ENCODE results near the gene RBMS1.

RBMS1 gene

DNA sequence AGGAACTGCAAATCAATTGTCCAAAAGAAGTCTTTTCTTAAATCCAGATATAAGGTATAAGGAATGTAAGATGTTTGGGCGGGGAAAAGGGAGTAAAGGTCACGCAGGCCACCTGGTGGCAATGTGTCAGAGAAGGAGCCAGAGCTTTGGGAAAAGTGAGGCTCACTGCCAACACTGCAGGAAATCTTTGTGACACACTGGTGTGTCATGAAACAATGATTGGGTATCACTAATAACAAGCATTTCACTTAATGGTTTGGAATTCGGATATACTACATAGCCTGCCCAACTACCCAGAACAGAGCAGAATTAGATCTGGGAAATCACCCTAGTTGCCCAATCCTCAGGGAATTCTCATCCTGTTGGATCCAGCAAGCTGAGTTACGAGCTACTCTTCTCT, 61.0 kb downstream of the RBMS1 start:
- peak; percentile 93 for DNase-seq (ENCODE audit: low read depth)
- TF ChIP-seq, protein P1, sequence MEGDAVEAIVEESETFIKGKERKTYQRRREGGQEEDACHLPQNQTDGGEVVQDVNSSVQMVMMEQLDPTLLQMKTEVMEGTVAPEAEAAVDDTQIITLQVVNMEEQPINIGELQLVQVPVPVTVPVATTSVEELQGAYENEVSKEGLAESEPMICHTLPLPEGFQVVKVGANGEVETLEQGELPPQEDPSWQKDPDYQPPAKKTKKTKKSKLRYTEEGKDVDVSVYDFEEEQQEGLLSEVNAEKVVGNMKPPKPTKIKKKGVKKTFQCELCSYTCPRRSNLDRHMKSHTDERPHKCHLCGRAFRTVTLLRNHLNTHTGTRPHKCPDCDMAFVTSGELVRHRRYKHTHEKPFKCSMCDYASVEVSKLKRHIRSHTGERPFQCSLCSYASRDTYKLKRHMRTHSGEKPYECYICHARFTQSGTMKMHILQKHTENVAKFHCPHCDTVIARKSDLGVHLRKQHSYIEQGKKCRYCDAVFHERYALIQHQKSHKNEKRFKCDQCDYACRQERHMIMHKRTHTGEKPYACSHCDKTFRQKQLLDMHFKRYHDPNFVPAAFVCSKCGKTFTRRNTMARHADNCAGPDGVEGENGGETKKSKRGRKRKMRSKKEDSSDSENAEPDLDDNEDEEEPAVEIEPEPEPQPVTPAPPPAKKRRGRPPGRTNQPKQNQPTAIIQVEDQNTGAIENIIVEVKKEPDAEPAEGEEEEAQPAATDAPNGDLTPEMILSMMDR (conservative IDR thresholded peaks at IDR 0.05; ENCODE audit: control insufficient read depth, insufficient read depth, low read depth, low read length), result no peak
- H3K4me3 ChIP-seq (ENCODE audit: control insufficient read depth, low read depth, low read length), result no peak overlapping the region

- DNase-seq (ENCODE audit: low read depth), result no peak
- no peak overlapping the region for H3K4me3 ChIP-seq (ENCODE audit: control insufficient read depth, low read depth, low read length)
- TF ChIP-seq, protein P1 (conservative IDR thresholded peaks at IDR 0.05; ENCODE audit: control insufficient read depth, insufficient read depth, low read depth, low read length), result no peak
Measured at GRCh38 chr2:160431441-160431840, 62.2 kb downstream of the RBMS1 start.

GRCh38 chr2:160430001-160430344, 63.6 kb downstream of the RBMS1 start:
- H3K4me3 ChIP-seq (ENCODE audit: control insufficient read depth, low read depth, low read length), result no peak overlapping the region
- TF ChIP-seq, protein P1 (conservative IDR thresholded peaks at IDR 0.05; ENCODE audit: control insufficient read depth, insufficient read depth, low read depth, low read length), result no peak
- no peak for DNase-seq (ENCODE audit: low read depth)

- peak; percentile 83 for DNase-seq (ENCODE audit: low read depth)
- H3K4me3 ChIP-seq (ENCODE audit: control insufficient read depth, low read depth, low read length), result no peak overlapping the region
Measured at GRCh38 chr2:160429248-160430000, 64.2 kb downstream of the RBMS1 start.

GRCh38 chr2:160428405-160428763, 65.2 kb downstream of the RBMS1 start:
- no peak overlapping the region for H3K4me3 ChIP-seq (ENCODE audit: control insufficient read depth, low read depth, low read length)
- DNase-seq (ENCODE audit: low read depth), result no peak
- TF ChIP-seq, protein P1 (conservative IDR thresholded peaks at IDR 0.05; ENCODE audit: control insufficient read depth, insufficient read depth, low read depth, low read length), result no peak

More at GRCh38 chr2:160429248-160430000, 64.2 kb downstream of the RBMS1 start:
- TF ChIP-seq, protein P1 (conservative IDR thresholded peaks at IDR 0.05; ENCODE audit: control insufficient read depth, insufficient read depth, low read depth, low read length), result peak; percentile 58

DNA sequence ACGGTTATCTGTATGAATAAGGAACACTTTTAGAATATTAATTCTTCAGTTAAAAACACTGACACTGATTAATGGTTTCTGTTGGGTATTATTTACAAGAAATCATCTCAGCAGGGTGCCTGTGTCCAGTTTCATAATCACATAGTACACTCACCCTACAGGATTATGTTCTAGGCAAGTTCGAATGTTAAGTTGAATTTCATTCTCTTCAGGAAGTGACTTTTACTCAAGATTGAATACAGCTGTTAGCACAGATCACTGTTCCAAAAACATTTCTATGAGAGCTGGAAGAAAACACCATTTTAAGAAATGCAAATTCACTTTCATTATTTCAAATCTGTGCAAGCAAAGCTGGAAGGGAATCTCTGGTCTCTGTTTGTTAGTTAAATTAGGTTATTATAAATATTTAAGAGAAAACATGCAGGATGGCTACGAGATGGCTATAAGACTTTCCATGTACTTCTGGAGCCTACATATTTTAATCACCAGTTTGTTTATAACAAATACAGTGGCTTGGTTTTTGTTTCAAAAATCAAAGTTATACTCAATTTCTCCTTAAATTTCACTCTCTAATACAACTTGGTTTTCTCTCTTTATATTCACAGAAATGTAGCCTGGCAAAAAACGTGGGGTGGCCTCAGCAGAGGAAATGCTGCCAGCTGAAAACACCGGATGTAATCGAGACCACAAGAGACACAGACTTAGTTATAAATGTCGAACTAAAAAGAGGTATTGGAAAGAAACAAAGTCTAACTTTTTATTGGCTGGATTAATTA, 65.8 kb downstream of the RBMS1 start:
- peak overlapping the region; percentile 19 for H3K4me3 ChIP-seq (ENCODE audit: control insufficient read depth, low read depth, low read length)
- TF ChIP-seq, protein P1 (conservative IDR thresholded peaks at IDR 0.05; ENCODE audit: control insufficient read depth, insufficient read depth, low read depth, low read length), result no peak
- DNase-seq (ENCODE audit: low read depth), result peak; percentile 93

All from fibroblast of mammary gland (primary cell).